K562 (cell line): Measurements from ENCODE around the gene SNX27. TPM values are rescaled to one million over a fixed set of nuclear protein-coding genes. Genes with fewer than 3 reads are reported as not detected.

Experiments
- ATAC-seq: fragments of 200-7000 bp; cut with Tn5 transposase; 3 replicates; pipeline ENCODE4 v1.9.1; 2020; ENCODE audit warnings: moderate library complexity
- BruUV-seq: library from RNA; stranded (reverse); fragments of 400-500 nt; replicated peaks from 2 replicates; lab custom pipeline; 2021; lab: Mats Ljungman, UMichigan
- CTCF ChIA-PET: fragments of 300-600 bp; formaldehyde crosslinking; extraction: SDS; loops from one replicate; lab custom pipeline; 2021; ENCODE audit warnings: low intra/inter-chr PET ratio; lab: Yijun Ruan, JAX
- POLR2A ChIA-PET: fragments of 300-600, 350-650 bp; sonication (Branson Sonifier 250); formaldehyde crosslinking; extraction: SDS; loops from one replicate; lab custom pipeline; 2021; ENCODE audit warnings: antibody characterized with exemption, inconsistent platforms; lab: Yijun Ruan, JAX
- DNase-seq, 4 experiments: peaks; one replicate each; pipeline versions ENCODE4 v3.0.0 to v3.0.0-alpha.2; 2011 to 2018; ENCODE audit warnings: low spot score in 3 of 4, mixed read lengths in 3 of 4; ENCODE audit errors: extremely low read depth in 1 of 4
- FAIRE-seq: peaks from 2 replicates; lab custom pipeline; 2011; peaks lifted over from hg19 to GRCh38; lab: Jason Lieb, UNC
- H2AFZ ChIP-seq: 2 replicates; pipeline ENCODE4 v1.6.0; 2011; ENCODE audit warnings: low read depth, low read length, control low read depth, inconsistent platforms
- H3K27ac ChIP-seq: fragments of 200-600 bp; 3 replicates; pipeline ENCODE4 v1.8.0; 2011; ENCODE audit warnings: low read depth, mild to moderate bottlenecking, control low read depth, inconsistent platforms, low read length, moderate library complexity, mixed read lengths; ENCODE audit errors: extremely low read depth
- H3K27me3 ChIP-seq, 2 experiments: fragments of 300-600 bp in 1 of 2; 2 replicates in 1 of 2; 3 replicates in 1 of 2; pipeline versions ENCODE4 v1.6.0 to v1.8.0; 2011; ENCODE audit warnings: inconsistent platforms in 2 of 2, low read length in 2 of 2, mild to moderate bottlenecking in 1 of 2, mixed read lengths in 1 of 2, moderate library complexity in 1 of 2; ENCODE audit not compliant: control insufficient read depth in 2 of 2, insufficient read depth in 2 of 2
- H3K36me3 ChIP-seq: fragments of 300-600 bp; 3 replicates; pipeline ENCODE4 v1.8.0; 2011; ENCODE audit warnings: mild to moderate bottlenecking, low read length, inconsistent platforms; ENCODE audit not compliant: control insufficient read depth, insufficient read depth
- H3K4me1 ChIP-seq, 2 experiments: fragments of 200-600 bp in 1 of 2; replicated peaks in 1 of 2; 2 replicates in 1 of 2; 3 replicates in 1 of 2; pipeline versions ENCODE4 v1.5.1 to v1.8.0; 2011; ENCODE audit warnings: inconsistent platforms in 2 of 2, low read length in 2 of 2, mild to moderate bottlenecking in 1 of 2, mixed read lengths in 1 of 2, moderate library complexity in 1 of 2; ENCODE audit not compliant: control insufficient read depth in 2 of 2, insufficient read depth in 2 of 2
- H3K4me2 ChIP-seq: 2 replicates; pipeline ENCODE4 v1.6.1; 2011; ENCODE audit warnings: low read length, control low read depth, inconsistent platforms, mixed read lengths; ENCODE audit not compliant: insufficient read depth
- H3K4me3 ChIP-seq: fragments of 200-600 bp; sonication (generic), shearing (Covaris generic); 2 replicates; pipeline ENCODE4 v1.5.1; 2016; ENCODE audit warnings: control low read depth, inconsistent platforms
- H3K79me2 ChIP-seq: fragments of 200-600 bp; 3 replicates; pipeline ENCODE4 v1.8.0; 2011; ENCODE audit warnings: low read length, inconsistent platforms; ENCODE audit not compliant: control insufficient read depth, insufficient read depth
- H3K9ac ChIP-seq, 2 experiments: 2 replicates each; pipeline versions ENCODE4 v1.6.0 to v1.6.1; 2011; ENCODE audit warnings: low read depth in 2 of 2, low read length in 2 of 2, control low read depth in 1 of 2, inconsistent platforms in 1 of 2, mild to moderate bottlenecking in 1 of 2, mixed read lengths in 1 of 2; ENCODE audit not compliant: insufficient read depth in 1 of 2
- H3K9me1 ChIP-seq: one replicate; pipeline ENCODE4 v1.6.0; 2011; ENCODE audit warnings: inconsistent platforms, mild to moderate bottlenecking, low read length, moderate library complexity; ENCODE audit not compliant: control insufficient read depth, insufficient read depth
- H3K9me3 ChIP-seq: replicated peaks from 2 replicates; pipeline ENCODE4 v1.5.1; 2011; ENCODE audit warnings: low read depth, low read length, inconsistent platforms; ENCODE audit not compliant: control insufficient read depth, insufficient read depth
- H4K20me1 ChIP-seq: replicated peaks from 2 replicates; pipeline ENCODE4 v1.6.1; 2011; ENCODE audit warnings: low read length, inconsistent platforms, mixed read lengths; ENCODE audit not compliant: control insufficient read depth, insufficient read depth
- AFF1 ChIP-seq, 2 experiments: fragments of 450-650 bp; IDR thresholded peaks; 2 replicates each; pipeline ENCODE4 v1.6.1; 2018; ENCODE audit warnings: mild to moderate bottlenecking in 2 of 2, low read depth in 1 of 2; ENCODE audit not compliant: partially characterized antibody in 2 of 2
- ATF4 ChIP-seq: fragments of 450-650 bp; formaldehyde crosslinking; IDR thresholded peaks from 2 replicates; pipeline ENCODE4 v1.4.0; 2022; ENCODE audit warnings: mild to moderate bottlenecking, moderate library complexity
- CBFA2T3 ChIP-seq: fragments of 450-650 bp; IDR thresholded peaks from 2 replicates; pipeline ENCODE4 v1.6.1; 2017
- EHMT2 ChIP-seq: fragments of 450-650 bp; IDR thresholded peaks from 2 replicates; pipeline ENCODE4 v1.6.1; 2018; ENCODE audit warnings: antibody characterized with exemption
- HEY1 ChIP-seq: fragments of 250-450 bp; sonication (Bioruptor Pico); IDR thresholded peaks from 2 replicates; pipeline ENCODE4 v1.5.0; 2020; ENCODE audit warnings: mild to moderate bottlenecking, moderate library complexity, borderline replicate concordance
- MEF2D ChIP-seq: conservative IDR thresholded peaks from 2 replicates; pipeline ENCODE4 v1.6.1; 2016; ENCODE audit warnings: low read depth, missing genetic modification characterization, missing compliant biosample characterization
- MTA1 ChIP-seq: fragments of 450-650 bp; IDR thresholded peaks from 2 replicates; pipeline ENCODE4 v1.6.1; 2017; ENCODE audit warnings: borderline replicate concordance
- RNF219 ChIP-seq: fragments of 250-450 bp; sonication (Bioruptor Pico); IDR thresholded peaks from 2 replicates; pipeline ENCODE4 v1.5.0; 2022; ENCODE audit warnings: mild to moderate bottlenecking
- SETDB1 ChIP-seq: IDR thresholded peaks from one replicate; pipeline ENCODE4 v1.6.1; 2012; ENCODE audit warnings: low read length, control low read depth, inconsistent platforms
- SMARCA4 ChIP-seq: fragments of 450-650 bp; IDR thresholded peaks from 2 replicates; pipeline ENCODE4 v1.6.1; 2016
- SRSF1 ChIP-seq: fragments of 200-400 bp; formaldehyde crosslinking; IDR thresholded peaks from 2 replicates; pipeline ENCODE4 v1.6.1; 2017; ENCODE audit warnings: mild to moderate bottlenecking, low read depth, low read length, moderate library complexity
- YBX1 ChIP-seq: fragments of 450-650 bp; IDR thresholded peaks from 2 replicates; pipeline ENCODE4 v1.7.1; 2016; ENCODE audit warnings: mild to moderate bottlenecking
- ZFPM2 ChIP-seq: fragments of 250-450 bp; sonication (Bioruptor Pico); IDR thresholded peaks from 2 replicates; pipeline ENCODE4 v1.5.1; 2022; ENCODE audit warnings: mild to moderate bottlenecking
- ZNF140 ChIP-seq: fragments of 250-450 bp; sonication (Bioruptor Pico); IDR thresholded peaks from 2 replicates; pipeline ENCODE4 v1.8.0; 2021; ENCODE audit warnings: moderate library complexity, mild to moderate bottlenecking, inconsistent platforms
- ZNF778 ChIP-seq: fragments of 450-650 bp; formaldehyde crosslinking; IDR thresholded peaks from 2 replicates; pipeline ENCODE4 v1.4.0; 2020; ENCODE audit warnings: mild to moderate bottlenecking, moderate library complexity
- WGBS: fragments of 100-300 bp; shearing (Covaris generic); methylation state at CpG from one replicate; pipeline ENCODE4 v1.1.6; 2016; ENCODE audit warnings: low coverage, mixed read lengths; ENCODE audit not compliant: insufficient coverage; ENCODE audit errors: missing lambda C conversion rate; 5-methylcytosine and 5-hydroxymethylcytosine counted together
- in situ Hi-C: fragments of 300-500 bp; cut with MboI; formaldehyde crosslinking; loops from 4 replicates; pipeline ENCODE4 v1.15.0; 2018; ENCODE audit warnings: inconsistent platforms, mixed read lengths
- intact Hi-C: fragments of 100-400 bp; cut with micrococcal nuclease; formaldehyde crosslinking; loops from 2 replicates; pipeline ENCODE4 v1.14.2; 2022
- polyA plus RNA-seq, 8 experiments: library from polyadenylated mRNA; depleted of rRNA in 4 of 8; stranded (reverse) in 5 of 8; unstranded in 3 of 8; fragments of >200 nt; fragmentation: Nextera tagmentation in 2 of 8; fragmentation: Illumina TruSeq in 1 of 8; extraction: Ambion mirVana in 2 of 8; extraction: Trizol in 1 of 8; gene quantifications; 2 replicates each; pipeline versions ENCODE4 v1.2.1 to v1.2.3, GENCODE V29; 2011 to 2014; ENCODE audit warnings: inconsistent platforms in 1 of 8, missing spikeins in 1 of 8
- total RNA-seq, 7 experiments: library from RNA; depleted of rRNA in 6 of 7; stranded (reverse); fragments of >200 nt in 6 of 7; fragmentation: Illumina TruSeq in 2 of 7; extraction: Trizol in 2 of 7; gene quantifications; 2 replicates each; pipeline versions ENCODE4 v1.2.1 to v1.2.3, GENCODE V29; 2011 to 2021; ENCODE audit warnings: low replicate concordance in 1 of 7

SNX27 gene
- total and polyA plus RNA-seq, 9 of the 15 experiments (the other 6 are each of a cell fraction or from before 2014, with no cell fraction given) = 4.5 to 18.7 (median 10.1) TPM

GRCh38 chr1:151714820-151715725 lies 103.2 kb downstream of the SNX27 start:
- FAIRE-seq (peak; percentile 86), DNase-seq (peak; percentile 65 to 83 (median 72)), ATAC-seq (peak; percentile 76)
- BruUV-seq = no TSS peak
- in situ Hi-C loops = no loop called here
- Histone ChIP-seq H3K4me2 (no peak overlapping the region), H3K36me3 (no peaks in the 10 kb centered on the region), H3K27me3 (peaks cover 3 to 49% of the 10 kb centered on the region in 2 experiments; a peak in 2 of 5 replicates), H3K4me3 (no peak overlapping the region), H3K79me2 (no peaks in the 10 kb centered on the region), H3K9me1 (no peaks in the 10 kb centered on the region), H3K4me1 (peaks cover 13 to 17% of the 10 kb centered on the region in 2 experiments; a peak in 4 of 5 replicates), H2AFZ (no peak overlapping the region), H3K27ac (no peak overlapping the region), H3K9me3 (no peaks in the 10 kb centered on the region), H4K20me1 (peaks cover 30% of the 10 kb centered on the region), H3K9ac (no peak overlapping the region)
- ChIA-PET CTCF (no interaction called here), POLR2A (interaction anchor here (0.7 to 1.7 kb wide), 3 partner anchors 14 to 434 kb away, joined by 4 to 7 read pairs (median 5); no protein-coding TSS in a partner anchor)
- WGBS = 0% methylated on average over 7 of the region's 10 CpGs
- intact Hi-C loops = no loop called here
- TF ChIP-seq ATF4 (CRISPR knock-in tag) (no peak), ZNF778 (no peak), SETDB1 (no peak), SMARCA4 (peak; percentile 72), ZNF140 (no peak), MTA1 (peak; percentile 20; the same call in 1 of the 2 replicates), EHMT2 (peak; percentile 95), CBFA2T3 (peak; percentile 98), YBX1 (no peak), SRSF1 (no peak), ZFPM2 (CRISPR knock-in tag) (no peak), RNF219 (CRISPR knock-in tag) (no peak), HEY1 (CRISPR knock-in tag) (no peak), AFF1 (IDR thresholded peaks at IDR 0.05; ENCODE audit: low read depth in 1 of 2, partially characterized antibody in 2 of 2) (peak in 1 of 2 experiments; percentile 59), MEF2D (tag) (no peak)
